Anterior cingulate cortex (tissue), 58 donors: ENCODE data around the gene LMTK3.

Source experiments
- DNase-seq, 58 donors: peaks; one replicate each; lab custom pipeline; 2025; lab: John Stamatoyannopoulos, UW

LMTK3 gene

DNA sequence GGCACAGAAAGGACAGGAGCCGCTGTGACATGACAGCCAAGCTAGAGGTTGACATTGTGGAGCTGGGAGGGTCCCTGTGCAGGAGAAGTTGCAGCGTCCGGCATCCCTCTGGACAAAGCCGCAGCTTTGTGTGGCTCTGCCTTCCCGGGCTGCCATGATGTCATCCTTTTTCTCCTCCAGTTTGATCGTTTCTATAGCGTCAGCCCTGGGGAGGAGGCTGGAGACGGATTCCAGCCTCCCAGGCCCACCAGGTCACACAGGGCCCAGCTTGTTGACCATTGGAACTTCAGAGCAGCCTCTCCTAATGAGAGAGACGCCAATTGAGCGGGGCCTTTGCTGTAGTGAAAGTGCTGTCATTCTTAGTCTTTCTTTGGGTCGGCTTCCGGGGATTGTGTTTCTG is 60.0 kb downstream of the LMTK3 start:
- no peak for DNase-seq

DNA sequence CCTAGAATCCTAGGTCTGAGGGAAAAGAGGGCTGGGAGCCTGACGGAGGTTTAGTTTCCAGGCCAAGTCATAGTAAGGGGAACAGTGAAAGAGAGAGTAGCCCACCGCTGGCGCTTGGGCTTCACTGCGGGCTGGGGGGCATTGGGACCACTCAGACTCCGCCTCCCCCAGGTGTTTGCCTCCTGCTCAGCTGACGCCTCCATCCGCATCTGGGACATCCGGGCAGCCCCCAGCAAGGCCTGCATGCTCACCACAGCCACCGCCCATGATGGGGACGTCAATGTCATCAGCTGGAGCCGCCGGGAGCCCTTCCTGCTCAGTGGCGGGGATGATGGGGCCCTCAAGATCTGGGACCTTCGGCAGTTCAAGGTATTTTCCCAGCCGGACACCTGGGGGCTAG is 60.8 kb downstream of the LMTK3 start:
- no peak for DNase-seq

DNA sequence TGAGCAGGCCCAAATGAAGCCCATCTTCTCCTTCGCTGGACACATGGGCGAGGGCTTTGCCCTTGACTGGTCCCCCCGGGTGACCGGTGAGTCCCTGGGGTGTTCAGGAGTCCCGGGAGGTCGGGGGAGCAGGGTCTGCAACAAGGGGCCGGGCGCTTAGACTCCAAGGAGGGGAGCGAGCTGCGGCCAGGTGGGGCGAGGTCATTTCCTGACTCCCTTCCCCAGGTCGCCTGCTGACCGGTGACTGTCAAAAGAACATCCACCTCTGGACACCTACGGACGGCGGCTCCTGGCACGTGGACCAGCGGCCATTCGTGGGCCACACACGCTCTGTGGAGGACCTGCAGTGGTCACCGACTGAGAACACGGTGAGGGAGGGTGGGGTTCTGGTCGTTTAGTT is 61.2 kb downstream of the LMTK3 start:
- DNase-seq, result no peak

DNA sequence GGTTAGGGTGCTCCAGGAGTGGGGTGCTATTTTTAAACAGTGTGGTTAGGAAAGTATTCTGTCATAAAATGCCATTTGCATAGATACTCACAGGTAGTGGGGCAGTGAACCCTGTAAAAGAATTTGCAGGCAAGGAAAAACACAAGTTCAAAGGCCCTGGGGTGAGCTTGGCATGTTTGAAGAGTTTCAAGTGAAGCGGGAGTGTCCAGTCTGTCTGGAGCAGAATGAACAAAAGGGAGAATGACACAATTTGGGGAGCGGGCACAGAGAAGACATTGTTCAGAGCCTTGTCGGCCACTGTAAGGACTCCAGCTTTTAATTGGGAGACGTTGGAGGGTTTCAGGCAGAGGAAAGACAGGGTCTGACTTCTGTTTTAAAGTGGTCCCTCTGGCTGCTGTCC is 63.1 kb downstream of the LMTK3 start:
- no peak for DNase-seq

DNA sequence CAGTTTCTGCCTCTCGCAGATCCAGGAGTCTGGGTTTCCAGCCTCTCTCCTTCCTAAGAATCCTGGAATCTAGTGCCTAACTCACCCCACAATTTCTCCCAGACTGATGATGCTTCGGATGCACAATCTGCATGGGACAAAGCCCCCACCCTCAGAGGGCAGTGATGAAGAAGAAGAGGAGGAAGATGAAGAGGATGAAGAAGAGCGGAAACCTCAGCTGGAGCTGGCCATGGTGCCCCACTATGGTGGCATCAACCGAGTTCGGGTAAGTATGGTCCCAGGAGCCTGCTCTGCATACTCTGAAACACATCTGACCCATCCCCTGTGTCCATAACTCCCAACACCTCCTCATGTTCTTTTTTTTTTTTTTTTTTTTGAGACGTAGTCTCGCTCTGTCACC is 65.1 kb downstream of the LMTK3 start:
- DNase-seq, result no peak

DNA sequence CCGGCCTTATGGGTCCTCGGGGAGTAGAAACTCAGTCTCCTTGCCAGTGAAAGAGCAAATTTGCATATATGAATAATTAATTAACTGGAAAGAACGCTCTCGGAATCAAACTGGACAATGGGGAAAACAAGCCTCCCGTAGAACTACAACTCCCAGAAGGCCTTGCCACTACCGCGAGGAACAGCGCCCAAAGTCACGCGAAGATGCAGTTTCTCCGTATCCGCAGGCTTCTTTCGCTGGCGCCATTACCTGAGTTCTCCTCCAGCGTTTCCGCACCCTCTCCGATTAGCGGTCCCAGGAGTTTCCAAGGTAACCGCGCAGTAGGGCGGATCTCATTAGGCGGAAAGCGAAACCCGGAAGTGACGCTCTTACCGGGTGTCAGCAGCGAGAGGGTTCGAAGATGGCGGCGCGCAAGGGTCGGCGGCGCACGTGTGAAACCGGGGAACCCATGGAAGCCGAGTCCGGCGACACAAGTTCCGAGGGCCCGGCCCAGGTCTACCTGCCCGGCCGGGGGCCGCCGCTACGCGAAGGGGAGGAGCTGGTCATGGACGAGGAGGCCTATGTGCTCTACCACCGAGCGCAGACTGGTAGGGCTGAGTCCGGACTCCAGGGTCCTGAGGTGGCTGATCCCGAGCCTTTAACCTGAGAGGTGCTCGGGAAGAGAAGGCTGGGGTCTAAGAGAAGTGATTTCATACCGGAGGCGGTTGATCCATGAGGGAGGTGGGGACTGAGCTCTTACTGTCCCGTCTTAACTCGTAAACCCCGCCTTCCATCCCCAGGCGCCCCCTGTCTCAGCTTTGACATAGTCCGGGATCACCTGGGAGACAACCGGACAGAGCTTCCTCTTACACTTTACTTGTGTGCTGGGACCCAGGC is 65.8 kb downstream of the LMTK3 start, which contains the start of gene GRWD1:
Gene GRWD1 (plus strand): TSS at position 378 of the 876 bp plus-strand sequence. CDS start 23 bp downstream, at position 401.
- DNase-seq, result peak; percentile 42 to 95 (median 86)

DNA sequence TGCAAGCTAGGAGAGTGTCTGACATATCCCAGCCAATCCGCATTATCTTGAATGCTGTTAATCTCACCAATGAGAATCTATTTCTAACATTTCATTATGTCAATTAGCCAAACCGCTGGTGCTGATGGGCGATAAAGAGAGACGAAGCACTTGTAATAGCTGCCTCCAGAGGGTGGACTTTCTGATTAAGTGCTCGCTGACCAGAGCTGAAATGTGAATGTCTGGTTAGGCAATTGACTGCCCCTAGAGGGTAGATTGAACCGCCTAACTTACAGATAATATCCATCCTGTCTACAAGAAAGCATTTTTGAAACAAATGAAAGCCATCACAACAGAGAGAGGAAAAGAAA is 66.4 kb downstream of the LMTK3 start:
- DNase-seq, result peak in 31 of 58 donors; percentile 14 to 88 (median 57)

DNA sequence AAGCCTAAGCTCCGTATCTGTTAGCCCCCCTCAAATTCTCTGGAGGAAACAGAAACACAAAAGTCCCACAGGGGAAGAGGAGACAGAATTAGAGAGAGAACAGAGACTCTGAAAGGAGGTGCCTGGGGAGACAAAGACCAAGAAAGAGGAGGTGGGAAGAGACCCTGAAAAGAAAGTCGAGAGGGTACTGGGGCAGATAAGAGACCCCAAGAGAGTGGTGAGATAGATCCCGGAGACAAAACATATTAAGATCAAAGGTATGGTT is 66.8 kb downstream of the LMTK3 start:
- no peak for DNase-seq

DNA sequence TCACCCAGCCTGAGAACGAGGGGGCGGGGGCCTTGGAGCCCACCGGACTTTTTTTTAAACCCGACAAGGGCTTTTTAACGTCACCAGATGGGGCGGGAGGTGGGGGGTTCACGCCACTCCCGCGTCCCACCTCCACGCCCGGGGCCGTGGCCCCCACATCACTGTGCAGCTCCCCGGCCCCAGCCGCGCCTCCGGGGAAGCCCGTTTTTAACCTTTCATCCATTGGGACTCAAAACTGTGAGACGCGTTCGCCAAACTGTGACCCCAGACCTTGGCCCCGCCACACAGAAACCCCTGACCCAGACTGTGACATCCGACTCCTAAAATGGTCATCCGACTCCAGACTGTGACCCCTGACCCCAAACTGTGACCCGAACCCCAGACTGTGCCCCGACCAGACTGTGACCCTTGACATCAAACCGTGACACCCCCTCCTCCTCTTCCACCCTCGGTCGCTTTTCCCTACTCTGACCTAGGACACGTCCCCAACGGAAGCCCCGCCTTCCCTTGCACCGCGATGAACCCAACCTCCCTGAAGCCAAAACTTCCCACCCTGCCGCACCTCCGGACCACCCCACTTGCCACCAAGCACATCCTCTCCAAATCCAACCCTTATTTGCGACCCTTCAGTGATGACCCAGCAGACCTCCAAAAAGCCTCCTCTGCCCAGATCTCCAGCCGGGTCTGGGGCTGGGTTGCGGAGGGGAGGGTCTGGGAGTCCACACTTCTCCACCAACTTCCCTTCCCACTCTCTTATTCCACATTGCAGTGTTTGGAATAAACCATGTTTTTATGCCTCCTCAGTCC is 67.3 kb downstream of the LMTK3 start:
- no peak for DNase-seq

DNA sequence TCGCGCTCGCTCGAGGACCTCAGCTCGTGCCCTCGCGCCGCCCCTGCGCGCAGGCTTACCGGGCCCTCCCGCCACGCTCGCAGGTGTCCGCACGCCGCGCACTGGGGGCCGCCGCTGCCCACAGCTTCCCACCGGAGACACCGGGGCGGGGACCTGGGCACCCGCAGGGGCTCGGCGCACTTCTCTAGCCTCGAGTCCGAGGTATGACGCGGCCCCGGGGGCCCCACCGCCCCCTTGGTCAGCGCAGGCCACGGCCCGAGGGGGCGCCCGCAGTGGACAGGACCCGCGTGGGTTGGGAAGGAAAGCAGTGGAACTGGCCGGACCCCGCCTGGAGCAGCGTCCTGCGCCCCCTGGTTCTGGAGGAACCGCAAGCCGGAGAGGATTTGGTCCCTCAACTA is 67.9 kb downstream of the LMTK3 start:
- no peak for DNase-seq

DNA sequence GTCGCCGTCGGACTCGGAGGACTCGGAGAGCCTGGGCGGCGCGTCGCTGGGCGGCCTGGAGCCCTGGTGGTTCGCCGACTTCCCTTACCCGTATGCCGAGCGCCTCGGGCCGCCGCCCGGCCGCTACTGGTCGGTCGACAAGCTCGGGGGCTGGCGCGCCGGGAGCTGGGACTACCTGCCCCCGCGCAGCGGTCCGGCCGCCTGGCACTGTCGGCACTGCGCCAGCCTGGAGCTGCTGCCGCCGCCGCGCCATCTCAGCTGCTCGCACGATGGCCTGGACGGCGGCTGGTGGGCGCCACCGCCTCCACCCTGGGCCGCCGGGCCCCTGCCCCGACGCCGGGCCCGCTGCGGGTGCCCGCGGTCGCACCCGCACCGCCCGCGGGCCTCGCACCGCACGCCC is 68.4 kb downstream of the LMTK3 start:
- peak in 1 of 58 donors; percentile 9 for DNase-seq

DNA sequence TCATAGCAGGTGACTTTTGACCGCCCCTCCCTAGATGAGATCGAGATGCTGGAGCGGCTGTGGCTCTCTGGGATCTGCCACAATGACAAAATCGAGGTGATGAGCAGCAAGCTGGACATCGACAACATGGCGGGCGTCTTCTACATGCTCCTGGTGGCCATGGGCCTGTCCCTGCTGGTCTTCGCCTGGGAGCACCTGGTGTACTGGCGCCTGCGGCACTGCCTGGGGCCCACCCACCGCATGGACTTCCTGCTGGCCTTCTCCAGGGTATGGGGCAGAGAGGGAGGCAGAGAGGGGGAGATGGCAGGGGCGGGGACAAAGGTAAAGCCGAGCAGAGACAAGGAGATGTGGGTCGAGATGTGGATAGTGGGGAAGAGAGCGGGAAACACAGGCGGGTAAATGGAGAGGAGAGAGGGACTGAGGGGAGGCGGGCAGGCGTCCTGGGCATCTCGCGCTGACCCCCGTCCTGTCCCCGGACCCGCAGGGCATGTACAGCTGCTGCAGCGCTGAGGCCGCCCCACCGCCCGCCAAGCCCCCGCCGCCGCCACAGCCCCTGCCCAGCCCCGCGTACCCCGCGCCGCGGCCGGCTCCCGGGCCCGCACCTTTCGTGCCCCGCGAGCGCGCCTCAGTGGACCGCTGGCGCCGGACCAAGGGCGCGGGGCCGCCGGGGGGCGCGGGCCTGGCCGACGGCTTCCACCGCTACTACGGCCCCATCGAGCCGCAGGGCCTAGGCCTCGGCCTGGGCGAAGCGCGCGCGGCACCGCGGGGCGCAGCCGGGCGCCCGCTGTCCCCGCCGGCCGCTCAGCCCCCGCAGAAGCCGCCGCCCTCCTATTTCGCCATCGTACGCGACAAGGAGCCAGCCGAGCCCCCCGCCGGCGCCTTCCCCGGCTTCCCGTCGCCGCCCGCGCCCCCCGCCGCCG is 69.3 kb downstream of the LMTK3 start:
- DNase-seq, result no peak

DNA sequence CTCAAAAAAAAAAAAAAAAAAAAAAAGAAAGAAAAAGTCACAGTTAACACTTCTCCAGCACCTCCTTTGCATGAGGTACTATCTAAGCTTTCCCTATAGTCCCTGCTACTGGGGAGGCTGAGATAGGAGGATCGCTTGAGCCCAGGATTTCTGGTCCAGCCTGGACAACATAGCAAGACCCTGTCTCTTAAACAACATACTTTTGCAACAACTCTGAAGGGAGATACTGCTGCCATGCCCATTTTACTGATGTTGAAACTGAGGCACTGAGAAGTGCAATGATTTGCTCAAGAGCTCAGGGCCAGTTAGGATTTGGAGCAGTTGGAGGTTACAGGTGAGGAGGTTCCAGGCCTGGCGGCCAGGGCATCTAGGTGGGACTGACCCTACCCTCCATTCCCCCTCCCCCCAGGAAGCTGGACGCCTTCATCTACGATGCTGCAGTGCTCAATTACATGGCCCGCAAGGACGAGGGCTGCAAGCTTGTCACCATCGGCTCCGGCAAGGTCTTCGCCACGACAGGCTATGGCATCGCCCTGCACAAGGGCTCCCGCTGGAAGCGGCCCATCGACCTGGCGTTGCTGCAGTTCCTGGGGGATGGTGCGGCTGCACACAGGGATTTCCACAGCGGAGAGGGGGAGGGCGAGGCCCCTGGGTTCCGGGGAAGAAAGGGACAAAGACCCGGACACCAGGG is 70.1 kb downstream of the LMTK3 start:
- no peak for DNase-seq

DNA sequence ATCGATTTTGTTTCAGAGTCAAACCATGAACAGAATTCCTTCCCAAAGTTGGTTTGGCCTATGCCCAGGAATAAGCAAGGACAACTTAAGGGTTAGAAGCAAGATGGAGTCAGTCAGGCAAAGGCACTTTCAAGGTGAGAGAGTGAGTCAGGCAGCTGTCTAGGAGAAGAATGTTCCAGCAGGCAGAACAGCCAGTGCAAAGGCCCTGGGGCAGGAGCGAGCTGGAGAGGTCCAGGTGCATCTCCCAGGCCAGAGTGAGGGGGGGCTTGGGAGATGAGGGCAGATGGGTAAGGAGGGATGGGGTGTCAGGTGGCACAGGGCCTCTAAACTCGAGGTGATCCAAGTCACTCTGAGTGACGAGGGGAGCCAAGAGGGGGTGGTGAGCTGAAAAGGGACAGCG is 75.0 kb downstream of the LMTK3 start:
- DNase-seq, result no peak
